Right hindlimb (tissue), 1 donor: Measurements from ENCODE around the gene AWAT1.
A peak's percentile ranks its signal among the peaks of the same experiment; 100 is the strongest.
"Not testable (repeated sequence)": the region's sequence is repeated elsewhere in the genome, so short reads cannot be mapped to it uniquely, and the experiment has no call there.

ENCODE experiments used
- DNase-seq: peaks from one replicate; pipeline ENCODE4 v3.0.0-alpha.2; 2018

Gene AWAT1

DNA sequence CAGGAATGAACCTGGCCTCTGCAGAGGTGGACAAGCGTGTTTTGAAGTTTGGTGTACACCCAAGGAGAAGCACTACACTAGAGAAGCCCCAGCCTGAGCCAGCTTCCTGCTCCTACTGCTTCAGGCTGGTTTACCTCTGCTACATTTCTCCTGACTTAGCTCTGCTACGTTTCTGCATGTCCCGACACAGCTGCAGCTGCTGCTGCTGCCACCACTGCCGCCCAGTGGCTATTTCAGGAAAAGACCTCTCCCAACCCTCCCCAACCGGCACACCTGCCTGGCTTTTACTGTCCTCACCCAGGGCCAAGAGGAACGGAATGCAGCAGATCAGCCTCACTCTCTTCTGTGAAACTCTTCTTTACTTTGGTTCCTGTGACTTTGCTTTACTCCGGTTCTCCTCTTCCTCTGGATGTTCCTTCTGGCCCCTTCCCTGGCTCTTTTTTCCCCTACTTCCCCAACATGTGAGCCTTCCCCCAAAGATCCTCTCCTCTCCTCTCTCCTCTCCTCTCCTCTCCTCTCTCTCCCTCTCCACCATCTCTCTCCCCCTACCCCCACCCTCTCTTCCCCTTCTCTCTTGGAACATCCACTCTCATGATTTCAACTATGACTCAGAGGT is 28.6 kb downstream of the AWAT1 start:
- DNase-seq = peak; percentile 16

DNA sequence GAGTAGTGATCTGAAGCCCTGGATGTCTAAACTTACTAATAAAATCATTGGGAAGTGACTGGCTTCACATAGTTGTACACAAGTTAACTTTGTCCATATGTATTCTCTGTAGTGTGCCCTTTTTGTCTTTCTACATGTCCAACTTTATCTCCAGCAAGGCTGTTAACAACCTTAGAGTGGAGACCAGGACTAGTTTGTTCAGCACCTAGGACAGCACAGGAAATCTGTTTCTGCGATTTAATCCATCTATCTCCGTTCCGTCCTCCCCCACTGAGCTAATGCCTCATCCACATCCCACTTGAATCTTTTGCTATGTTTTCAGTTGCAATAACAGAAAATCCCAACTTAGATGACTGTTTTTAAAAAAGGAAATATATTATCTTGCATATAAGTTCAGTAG is 30.3 kb downstream of the AWAT1 start:
- DNase-seq = no peak

GRCh38 chrX:70268034-70268433 is 33.6 kb downstream of the AWAT1 start, which contains the start of gene ARR3:
ARR3 (plus strand) TSS chrX:70268334; CDS start chrX:70269386, 1,052 bp downstream.
- no peak for DNase-seq

GRCh38 chrX:70274029-70274428 is 39.6 kb downstream of the AWAT1 start:
- DNase-seq = not testable (repeated sequence)

DNA sequence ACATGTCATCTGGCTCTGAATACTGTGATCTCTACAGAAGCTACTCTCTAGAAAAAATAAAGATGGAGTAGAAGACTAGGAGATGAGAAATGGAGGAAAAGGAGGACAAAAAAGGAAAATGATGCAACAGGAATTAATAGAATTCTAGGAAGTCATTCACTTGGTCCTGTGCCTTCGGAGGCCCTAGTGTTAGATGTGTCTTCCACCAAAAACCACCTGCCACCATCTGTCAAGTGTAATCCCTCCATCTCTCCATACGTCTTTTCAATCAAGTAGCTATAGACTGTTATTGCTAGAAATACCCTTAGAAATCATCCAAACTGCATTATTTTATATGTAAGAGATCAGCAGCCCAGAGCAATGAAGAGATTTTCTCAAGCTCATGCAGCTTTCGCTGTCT is 44.6 kb downstream of the AWAT1 start:
- no peak for DNase-seq

GRCh38 chrX:70280573-70280972 is 46.1 kb downstream of the AWAT1 start:
- no peak for DNase-seq

DNA sequence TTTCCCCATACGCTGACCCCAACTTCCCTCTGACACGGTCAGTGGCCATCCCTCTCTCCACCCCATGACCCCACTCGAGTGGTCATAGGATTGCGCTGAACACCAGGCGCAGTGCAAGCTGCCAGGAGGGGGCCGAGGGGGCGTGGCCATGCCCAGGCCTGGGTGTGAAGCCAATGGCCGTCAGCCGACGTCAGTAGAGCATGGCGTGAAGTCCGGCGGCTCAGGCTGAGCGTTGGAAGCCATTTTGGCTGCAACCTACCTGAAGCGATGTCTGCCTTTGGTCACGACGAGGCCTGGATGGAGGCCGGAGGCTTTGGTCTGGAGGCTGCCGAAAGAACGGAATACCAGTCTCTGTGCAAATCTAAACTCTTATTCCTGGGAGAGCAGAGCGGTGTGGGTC is 47.5 kb downstream of the AWAT1 start, which contains the start of gene RAB41:
Gene RAB41, plus strand, starts transcription at position 222 of the 400 bp plus-strand sequence. Its CDS starts 46 bp downstream, at position 268.
- DNase-seq = no peak

DNA sequence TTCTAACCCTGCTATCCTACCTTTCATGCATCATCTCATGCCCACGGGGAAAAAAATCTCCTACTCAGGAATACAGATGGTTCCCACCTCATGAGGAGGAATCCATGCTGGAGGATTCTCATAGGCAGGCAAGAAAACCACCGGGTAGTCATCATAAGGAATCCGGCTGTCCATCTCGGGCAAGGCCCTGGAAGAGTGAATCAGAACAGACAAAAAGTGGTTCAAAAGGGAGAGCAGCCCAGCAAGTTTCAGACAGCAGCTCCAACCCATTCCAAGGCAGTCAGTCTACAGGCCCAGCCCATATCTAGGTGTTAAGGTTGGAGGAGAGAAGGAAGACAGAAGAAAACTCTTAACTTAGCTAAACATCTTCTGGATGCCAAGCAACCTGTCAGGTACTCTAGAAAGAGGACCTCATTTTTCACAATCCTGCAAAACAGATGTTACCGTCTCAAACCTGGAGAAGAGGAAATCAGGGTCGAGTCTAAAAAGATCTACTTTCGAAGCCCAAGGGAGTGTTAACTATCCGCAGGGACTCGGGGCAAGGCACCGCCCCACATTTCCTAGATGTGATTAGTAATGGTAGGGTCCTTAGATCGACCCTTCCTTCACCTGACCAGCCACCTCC is 54.8 kb downstream of the AWAT1 start:
- no peak for DNase-seq
